Smooth muscle cell (in vitro differentiated cells): ENCODE results near the gene PUM1. TPM values are rescaled to one million over a fixed set of nuclear protein-coding genes. Genes with fewer than 3 reads are reported as not detected.

ENCODE experiments used
- DNase-seq: peaks from one replicate; lab custom pipeline; 2025; ENCODE audit not compliant: unreplicated experiment; lab: John Stamatoyannopoulos, UW
- H2AFZ ChIP-seq: fragments of 200-600 bp; sonication (generic); 2 replicates; pipeline ENCODE4 v1.6.0; 2016; ENCODE audit warnings: antibody characterized with exemption, low read depth, mild to moderate bottlenecking
- H3F3A ChIP-seq: fragments of 200-600 bp; sonication (generic); 2 replicates; pipeline ENCODE4 v1.6.0; 2017; ENCODE audit warnings: antibody characterized with exemption, low read depth
- H3K27ac ChIP-seq: fragments of 200-600 bp; sonication (generic); 2 replicates; pipeline ENCODE4 v1.5.1; 2016; ENCODE audit warnings: low read depth, mild to moderate bottlenecking
- H3K27me3 ChIP-seq: fragments of 200-600 bp; sonication (generic); 2 replicates; pipeline ENCODE4 v1.6.1; 2016; ENCODE audit warnings: low read depth, mild to moderate bottlenecking
- H3K36me3 ChIP-seq: fragments of 200-600 bp; sonication (generic); 2 replicates; pipeline ENCODE4 v1.5.1; 2016; ENCODE audit warnings: low read depth
- H3K4me1 ChIP-seq: fragments of 200-600 bp; sonication (generic); 2 replicates; pipeline ENCODE4 v1.5.1; 2016; ENCODE audit warnings: low read depth
- H3K4me2 ChIP-seq: fragments of 200-600 bp; sonication (generic); 2 replicates; pipeline ENCODE4 v1.6.0; 2016; ENCODE audit warnings: mild to moderate bottlenecking
- H3K4me3 ChIP-seq: fragments of 200-600 bp; sonication (generic); 2 replicates; pipeline ENCODE4 v1.5.1; 2016; ENCODE audit warnings: mild to moderate bottlenecking
- H3K79me2 ChIP-seq: fragments of 200-600 bp; sonication (generic); 2 replicates; pipeline ENCODE4 v1.6.0; 2016; ENCODE audit warnings: low read depth, mild to moderate bottlenecking
- H3K9ac ChIP-seq: fragments of 200-600 bp; sonication (generic); 2 replicates; pipeline ENCODE4 v1.6.0; 2016; ENCODE audit warnings: low read depth
- H3K9me3 ChIP-seq: fragments of 200-600 bp; sonication (generic); replicated peaks from 2 replicates; pipeline ENCODE4 v1.5.1; 2016; ENCODE audit warnings: low read depth
- H4K20me1 ChIP-seq: fragments of 200-600 bp; sonication (generic); 2 replicates; pipeline ENCODE4 v1.6.0; 2016; ENCODE audit warnings: low read depth
- WGBS: methylation state at CpG from one replicate; pipeline ENCODE4 v1.1.7; 2016; ENCODE audit warnings: low lambda C conversion rate; 5-methylcytosine and 5-hydroxymethylcytosine counted together
- polyA plus RNA-seq: library from polyadenylated mRNA; unstranded; fragments of >200 nt; fragmentation: Nextera tagmentation; extraction: Ambion mirVana; gene quantifications from 2 replicates; pipeline ENCODE4 v1.2.1, GENCODE V29; 2016
- total RNA-seq: library from RNA; depleted of rRNA; stranded (reverse); fragments of >200 nt; gene quantifications from 2 replicates; pipeline ENCODE4 v1.2.3, GENCODE V29; 2014
- TF ChIP-seq, protein P1 (sequence below): fragments of 200-600 bp; sonication (generic); IDR thresholded peaks from 2 replicates; pipeline ENCODE4 v1.5.1; 2017; ENCODE audit warnings: borderline replicate concordance, mild to moderate bottlenecking, antibody characterized with exemption; ENCODE audit not compliant: insufficient read depth, poor library complexity, severe bottlenecking

Gene PUM1, protein sequence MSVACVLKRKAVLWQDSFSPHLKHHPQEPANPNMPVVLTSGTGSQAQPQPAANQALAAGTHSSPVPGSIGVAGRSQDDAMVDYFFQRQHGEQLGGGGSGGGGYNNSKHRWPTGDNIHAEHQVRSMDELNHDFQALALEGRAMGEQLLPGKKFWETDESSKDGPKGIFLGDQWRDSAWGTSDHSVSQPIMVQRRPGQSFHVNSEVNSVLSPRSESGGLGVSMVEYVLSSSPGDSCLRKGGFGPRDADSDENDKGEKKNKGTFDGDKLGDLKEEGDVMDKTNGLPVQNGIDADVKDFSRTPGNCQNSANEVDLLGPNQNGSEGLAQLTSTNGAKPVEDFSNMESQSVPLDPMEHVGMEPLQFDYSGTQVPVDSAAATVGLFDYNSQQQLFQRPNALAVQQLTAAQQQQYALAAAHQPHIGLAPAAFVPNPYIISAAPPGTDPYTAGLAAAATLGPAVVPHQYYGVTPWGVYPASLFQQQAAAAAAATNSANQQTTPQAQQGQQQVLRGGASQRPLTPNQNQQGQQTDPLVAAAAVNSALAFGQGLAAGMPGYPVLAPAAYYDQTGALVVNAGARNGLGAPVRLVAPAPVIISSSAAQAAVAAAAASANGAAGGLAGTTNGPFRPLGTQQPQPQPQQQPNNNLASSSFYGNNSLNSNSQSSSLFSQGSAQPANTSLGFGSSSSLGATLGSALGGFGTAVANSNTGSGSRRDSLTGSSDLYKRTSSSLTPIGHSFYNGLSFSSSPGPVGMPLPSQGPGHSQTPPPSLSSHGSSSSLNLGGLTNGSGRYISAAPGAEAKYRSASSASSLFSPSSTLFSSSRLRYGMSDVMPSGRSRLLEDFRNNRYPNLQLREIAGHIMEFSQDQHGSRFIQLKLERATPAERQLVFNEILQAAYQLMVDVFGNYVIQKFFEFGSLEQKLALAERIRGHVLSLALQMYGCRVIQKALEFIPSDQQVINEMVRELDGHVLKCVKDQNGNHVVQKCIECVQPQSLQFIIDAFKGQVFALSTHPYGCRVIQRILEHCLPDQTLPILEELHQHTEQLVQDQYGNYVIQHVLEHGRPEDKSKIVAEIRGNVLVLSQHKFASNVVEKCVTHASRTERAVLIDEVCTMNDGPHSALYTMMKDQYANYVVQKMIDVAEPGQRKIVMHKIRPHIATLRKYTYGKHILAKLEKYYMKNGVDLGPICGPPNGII
- total RNA-seq: 78.2 and 79.6 TPM in 2 replicates
- 49.0 and 54.0 TPM in 2 replicates for polyA plus RNA-seq

DNA sequence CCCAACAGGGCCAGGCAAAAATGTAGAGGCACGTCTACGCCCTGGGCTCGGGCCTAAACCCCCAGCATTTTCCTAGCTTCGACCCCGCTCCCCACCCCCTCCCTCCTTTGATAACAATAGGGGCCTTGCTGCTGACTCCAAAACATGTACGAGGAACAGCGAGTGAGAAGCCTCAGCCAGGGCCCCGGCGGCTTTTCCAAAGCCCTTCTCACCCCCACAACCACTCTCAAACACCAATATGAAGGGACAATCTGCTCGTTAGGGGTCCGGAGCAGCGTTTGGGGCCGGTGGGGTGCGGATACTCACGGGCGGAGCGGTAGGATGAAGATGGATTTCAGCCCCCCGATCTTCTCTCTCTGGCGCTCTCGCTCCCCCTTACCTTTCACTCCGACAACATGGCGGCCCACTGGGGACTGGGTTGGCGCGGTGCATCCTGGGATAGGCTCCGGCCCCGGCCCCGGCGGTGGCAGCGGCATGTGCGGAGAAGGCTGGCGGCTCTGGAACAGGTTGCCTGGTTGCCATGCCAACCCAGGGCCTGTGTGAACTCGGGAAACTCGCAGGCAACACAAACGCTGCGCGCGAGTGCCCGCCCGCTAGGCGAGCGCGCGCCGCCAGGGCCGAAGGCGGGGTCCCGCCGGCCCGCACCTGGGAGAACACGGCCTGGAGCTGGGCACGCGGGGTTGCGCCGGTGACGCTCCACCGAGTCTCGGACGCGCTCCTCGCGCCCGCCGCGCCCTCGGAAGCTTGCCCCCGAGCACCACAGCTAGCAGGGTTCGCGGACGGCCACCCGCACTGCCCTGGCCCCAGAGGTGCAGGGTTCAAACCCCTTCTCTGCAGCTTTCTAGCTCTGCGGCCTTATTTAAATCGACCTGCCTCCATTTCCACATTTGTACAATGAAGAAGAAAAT lies at the start of gene PUM1:
Gene PUM1 (minus strand): TSS at position 408 of the 908 bp plus-strand sequence. CDS start 6,151 bp downstream, outside the sequence.
- Histone ChIP-seq H3K27ac (peak within 1 kb of the TSS; percentile 92), H3K9ac (peak within 1 kb of the TSS; percentile 96), H3K36me3 (no peaks in the 10 kb centered on the region), H3K27me3 (no peaks in the 10 kb centered on the region), H3K9me3 (no peaks in the 10 kb centered on the region), H3F3A (no peaks in the 10 kb centered on the region), H3K79me2 (peaks cover 48% of the 10 kb centered on the region), H3K4me1 (peaks cover 18% of the 10 kb centered on the region), H3K4me2 (peak within 1 kb of the TSS; percentile 90), H3K4me3 (peak within 1 kb of the TSS; percentile 75), H2AFZ (peak within 1 kb of the TSS; percentile 94), H4K20me1 (peaks cover 39% of the 10 kb centered on the region)
- WGBS: 1% methylated on average over 64 of the region's 72 CpGs
- DNase-seq: peak; percentile 91
- TF ChIP-seq, protein P1, sequence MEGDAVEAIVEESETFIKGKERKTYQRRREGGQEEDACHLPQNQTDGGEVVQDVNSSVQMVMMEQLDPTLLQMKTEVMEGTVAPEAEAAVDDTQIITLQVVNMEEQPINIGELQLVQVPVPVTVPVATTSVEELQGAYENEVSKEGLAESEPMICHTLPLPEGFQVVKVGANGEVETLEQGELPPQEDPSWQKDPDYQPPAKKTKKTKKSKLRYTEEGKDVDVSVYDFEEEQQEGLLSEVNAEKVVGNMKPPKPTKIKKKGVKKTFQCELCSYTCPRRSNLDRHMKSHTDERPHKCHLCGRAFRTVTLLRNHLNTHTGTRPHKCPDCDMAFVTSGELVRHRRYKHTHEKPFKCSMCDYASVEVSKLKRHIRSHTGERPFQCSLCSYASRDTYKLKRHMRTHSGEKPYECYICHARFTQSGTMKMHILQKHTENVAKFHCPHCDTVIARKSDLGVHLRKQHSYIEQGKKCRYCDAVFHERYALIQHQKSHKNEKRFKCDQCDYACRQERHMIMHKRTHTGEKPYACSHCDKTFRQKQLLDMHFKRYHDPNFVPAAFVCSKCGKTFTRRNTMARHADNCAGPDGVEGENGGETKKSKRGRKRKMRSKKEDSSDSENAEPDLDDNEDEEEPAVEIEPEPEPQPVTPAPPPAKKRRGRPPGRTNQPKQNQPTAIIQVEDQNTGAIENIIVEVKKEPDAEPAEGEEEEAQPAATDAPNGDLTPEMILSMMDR: no peak

DNA sequence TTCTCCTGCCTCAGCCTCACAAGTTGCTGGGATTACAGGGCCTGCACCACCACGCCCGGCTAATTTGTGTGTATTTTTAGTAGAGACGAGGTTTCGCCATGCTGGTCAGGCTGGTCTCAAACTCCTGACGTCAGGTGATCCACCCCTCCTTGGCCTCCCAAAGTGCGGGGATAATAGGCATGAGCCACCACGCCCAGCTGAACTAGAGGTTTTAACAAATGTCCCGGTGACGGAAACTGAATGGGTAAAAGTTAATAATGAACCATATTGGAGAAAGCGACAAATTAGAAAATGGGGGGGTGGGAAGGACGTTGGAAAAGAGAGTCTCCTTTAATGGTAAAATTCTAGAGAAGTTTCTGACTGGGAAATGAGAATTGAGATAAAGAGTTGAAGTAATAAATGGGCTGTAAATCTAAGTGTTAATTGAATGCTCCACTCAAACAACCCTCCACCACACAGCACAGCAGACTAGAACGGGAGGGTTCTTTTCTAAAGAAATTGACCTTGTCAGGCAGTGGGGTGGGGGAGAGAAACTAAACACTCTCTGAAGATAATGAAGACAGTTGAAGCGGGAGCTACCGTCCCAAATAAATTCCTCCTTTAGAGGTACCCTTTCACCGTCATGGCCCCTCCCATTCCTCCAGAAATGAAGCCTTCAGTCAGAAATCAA lies 46.9 kb upstream of the PUM1 start:
- Histone ChIP-seq H3K4me1 (peaks cover 14% of the 10 kb centered on the region), H3K9me3 (no peaks in the 10 kb centered on the region), H3K27ac (no peak overlapping the region), H3F3A (no peaks in the 10 kb centered on the region), H3K9ac (no peak overlapping the region), H4K20me1 (no peaks in the 10 kb centered on the region), H2AFZ (no peak overlapping the region), H3K4me2 (no peak overlapping the region), H3K79me2 (no peaks in the 10 kb centered on the region), H3K27me3 (no peaks in the 10 kb centered on the region), H3K36me3 (no peaks in the 10 kb centered on the region), H3K4me3 (no peak overlapping the region)
- DNase-seq: no peak
- TF ChIP-seq, protein P1: no peak
- 72% methylated on average over 15 of the region's 15 CpGs for WGBS

DNA sequence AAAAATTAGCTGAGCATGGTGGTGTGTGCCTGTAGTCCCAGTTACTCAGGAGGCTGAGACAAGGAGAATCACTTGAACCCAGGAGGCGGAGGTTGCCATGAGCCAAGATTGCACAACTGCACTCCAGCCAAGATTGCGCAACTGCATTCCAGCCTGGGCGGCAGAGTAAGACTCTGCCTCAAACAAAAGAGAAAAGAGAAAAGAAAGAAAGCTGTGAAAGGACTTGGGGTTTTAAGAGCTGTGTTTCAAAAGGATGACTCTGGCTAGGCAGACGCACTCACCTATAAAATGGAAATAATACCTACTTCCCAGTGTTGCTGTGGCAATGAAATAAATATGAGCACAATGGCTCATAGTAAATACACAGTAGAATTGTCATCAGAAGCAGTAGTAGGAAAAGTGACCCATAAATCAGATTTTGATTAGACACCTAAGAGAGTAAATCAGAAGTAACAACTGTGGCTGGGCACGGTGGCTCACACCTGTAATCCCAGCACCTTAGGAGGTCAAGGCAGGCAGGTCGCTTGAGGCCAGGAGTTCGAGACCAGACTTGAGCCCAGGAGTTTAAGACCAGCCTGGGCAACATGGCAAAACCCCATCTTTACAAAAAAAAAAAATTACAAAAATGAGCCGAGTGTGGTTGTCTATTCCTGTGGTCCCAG lies 45.9 kb upstream of the PUM1 start:
- Histone ChIP-seq H3K79me2 (no peaks in the 10 kb centered on the region), H3F3A (no peaks in the 10 kb centered on the region), H4K20me1 (no peaks in the 10 kb centered on the region), H3K27me3 (no peaks in the 10 kb centered on the region), H2AFZ (peak overlapping the region; percentile 80), H3K4me3 (no peak overlapping the region), H3K36me3 (no peaks in the 10 kb centered on the region), H3K4me2 (peak overlapping the region; percentile 29), H3K27ac (peak overlapping the region; percentile 52), H3K9me3 (no peaks in the 10 kb centered on the region), H3K9ac (no peak overlapping the region), H3K4me1 (peaks cover 14% of the 10 kb centered on the region)
- TF ChIP-seq, protein P1: no peak
- 67% methylated on average over 8 of the region's 8 CpGs for WGBS
- DNase-seq: no peak
